ENCODE measurements around the gene CHEK2.
"Not testable (repeated sequence)": the region's sequence is repeated elsewhere in the genome, so short reads cannot be mapped to it uniquely, and the experiment has no call there.

Gene CHEK2

DNA sequence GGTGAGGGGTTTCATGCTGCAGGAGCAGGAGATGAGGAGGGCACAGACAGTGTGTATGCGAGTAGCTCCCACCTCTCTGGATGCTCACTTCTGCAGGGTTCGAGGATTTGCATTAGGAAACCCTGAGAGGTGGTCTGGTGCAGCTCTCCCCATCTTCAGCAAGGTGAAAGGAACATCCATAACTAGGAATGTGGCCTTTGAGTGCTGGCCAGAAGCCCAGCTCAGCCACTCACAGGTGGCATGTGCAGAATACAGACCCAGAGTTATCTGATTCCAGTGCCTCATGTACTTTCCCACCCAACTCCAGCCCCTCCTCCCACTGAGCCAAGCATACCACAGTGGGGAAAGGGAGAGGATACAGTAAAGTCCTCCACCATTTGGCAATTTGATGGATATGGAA is 51.8 kb downstream of the CHEK2 start:
- DNase-seq (ENCODE audit: low read depth in 2 of 2): not testable (repeated sequence)

DNA sequence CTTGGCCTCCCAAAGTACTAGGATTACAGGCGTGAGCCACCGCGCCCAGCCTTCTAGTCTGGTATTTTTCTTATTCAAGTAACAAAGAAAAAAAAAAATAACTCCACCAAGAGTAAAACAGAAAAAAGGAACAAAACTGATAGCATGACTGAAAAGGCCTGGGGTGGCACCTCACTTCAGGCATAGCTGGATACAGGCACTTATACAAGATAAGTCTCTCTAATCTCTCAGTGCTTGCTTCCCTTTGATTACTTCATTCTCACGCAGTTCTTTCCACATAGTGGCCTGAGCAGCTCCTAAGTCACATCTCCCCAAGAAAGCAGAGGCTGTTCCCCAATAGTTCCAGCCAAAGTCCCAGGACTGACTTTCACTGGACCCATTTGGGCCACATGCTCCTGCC is 58.7 kb downstream of the CHEK2 start:
- not testable (repeated sequence) for DNase-seq (ENCODE audit: low read depth in 2 of 2)

DNA sequence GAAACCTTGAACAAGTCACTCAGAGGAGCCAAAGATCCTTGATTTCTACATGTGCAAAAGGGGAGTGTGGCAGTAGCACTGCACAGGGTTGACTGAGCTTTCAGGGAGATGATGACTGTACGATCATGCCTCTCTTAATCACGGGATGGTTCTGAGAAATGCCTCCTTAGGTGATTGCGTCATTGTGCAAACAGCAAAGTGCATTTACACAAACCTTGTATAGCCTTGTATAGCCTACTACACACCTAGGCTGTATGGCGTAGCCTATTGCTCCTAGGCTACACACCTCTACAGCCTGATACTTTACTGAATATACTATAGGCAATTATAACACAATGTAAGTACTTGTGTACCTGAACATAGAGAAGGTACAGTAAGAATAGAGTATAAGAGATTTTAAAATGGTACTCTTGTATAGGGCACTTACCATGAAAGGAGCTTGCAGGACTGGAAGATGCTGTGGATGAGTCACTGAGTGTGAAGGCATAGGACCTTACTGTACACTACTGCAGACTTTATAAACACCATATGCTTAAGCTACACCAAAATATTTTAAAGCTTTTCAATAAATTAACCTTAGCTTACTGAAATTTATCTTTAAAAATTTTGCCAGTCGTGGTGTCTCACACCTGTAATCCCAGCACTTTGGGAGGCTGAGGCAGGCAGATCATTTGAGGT is 60.7 kb downstream of the CHEK2 start:
- not testable (repeated sequence) for DNase-seq (ENCODE audit: low read depth in 2 of 2)

DNA sequence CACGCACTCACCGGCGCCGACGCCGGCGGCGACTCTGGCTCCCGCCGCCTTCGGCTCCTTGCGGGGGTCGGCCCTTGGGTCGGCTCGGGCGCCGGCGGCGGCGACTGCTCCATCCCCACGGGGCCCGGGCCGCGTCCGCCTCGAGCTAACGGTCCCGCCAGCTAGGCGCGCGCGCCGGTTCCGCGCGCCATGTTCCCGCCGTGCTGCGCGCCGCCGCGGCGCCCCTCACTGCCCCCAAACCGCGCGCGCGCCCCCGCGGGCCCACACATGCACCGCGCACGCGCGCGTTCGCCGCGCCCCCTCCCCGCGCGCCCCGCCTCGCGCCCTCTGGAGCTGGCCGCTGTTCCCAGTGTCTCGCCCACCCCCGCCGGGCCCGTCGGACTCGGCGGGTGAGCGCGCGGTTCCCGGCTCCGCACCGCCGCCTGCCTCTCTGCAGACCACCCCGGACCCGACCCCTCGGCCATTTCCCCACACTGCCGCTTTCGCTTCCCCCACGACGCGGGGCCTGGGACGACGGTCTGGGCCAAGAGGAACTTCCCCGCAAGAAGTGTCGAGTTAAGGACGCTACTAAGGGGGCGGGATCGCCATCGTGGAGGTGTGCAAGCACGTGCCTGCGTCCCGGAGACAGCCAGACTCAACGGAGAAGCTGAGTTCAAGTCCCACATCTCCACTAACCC is 61.9 kb downstream of the CHEK2 start, which contains the start of gene TTC28:
TTC28 (minus strand) TSS at position 230 of the 677 bp plus-strand sequence; CDS start at position 113, 117 bp downstream.
- DNase-seq (ENCODE audit: low read depth in 2 of 2): not testable (repeated sequence)

DNA sequence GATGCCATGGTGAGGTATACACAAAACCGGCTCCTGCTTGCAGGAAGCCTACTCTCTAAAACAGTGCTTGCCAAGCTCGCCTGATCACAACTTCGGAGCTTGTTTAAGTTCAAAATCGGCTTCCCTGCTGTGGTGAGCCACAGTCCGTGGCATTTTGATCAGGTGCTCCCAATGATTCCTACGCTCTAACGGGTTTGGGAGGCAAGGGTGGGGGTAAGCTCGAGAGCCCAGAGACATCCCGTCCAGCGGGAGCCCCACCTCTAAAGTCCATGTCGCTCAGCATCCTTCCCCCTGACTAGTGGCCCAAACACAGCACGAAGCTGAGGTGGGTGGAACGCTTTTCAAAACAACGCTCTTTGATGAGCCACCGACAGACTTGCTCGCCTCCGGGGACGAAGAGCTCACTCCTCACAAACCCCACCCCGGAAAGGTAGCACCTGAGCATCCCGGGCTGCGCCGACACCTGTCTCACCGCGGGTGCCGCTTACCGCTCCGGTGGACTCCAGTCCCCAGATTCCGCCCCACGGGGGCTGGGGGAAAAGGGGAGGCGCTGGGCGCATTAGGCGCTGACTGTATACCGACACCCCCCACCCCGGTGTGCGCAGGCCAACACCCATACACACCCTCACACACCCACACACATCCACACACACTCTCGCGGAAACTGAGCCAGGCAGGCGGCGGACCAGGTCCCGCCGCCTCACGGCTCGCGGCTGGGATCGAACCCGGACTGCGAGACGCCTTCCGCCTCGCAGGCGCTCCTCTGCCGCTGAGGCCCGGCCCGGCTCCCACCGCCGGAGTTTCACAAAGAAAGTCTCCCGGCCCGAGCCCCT is 62.6 kb downstream of the CHEK2 start:
- DNase-seq (ENCODE audit: low read depth in 2 of 2): not testable (repeated sequence)

DNA sequence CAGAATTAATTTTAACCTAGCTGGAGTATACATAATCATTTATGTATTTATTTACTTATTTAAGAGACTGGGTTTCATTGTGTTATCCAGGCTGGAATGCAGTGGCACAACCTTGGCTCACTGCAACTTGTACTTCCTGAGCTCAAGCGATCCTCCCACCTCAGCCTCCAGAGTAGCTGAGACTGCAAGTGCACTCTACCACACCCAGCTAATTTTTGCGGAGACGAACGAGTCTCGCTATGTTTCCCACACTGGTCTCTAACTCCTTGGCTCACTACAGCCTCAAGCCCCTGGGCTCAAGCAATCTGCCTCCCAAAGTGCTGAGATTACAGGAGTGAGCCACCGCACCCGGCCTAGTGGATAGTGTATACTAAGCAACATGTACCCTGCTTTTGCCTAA is 63.5 kb downstream of the CHEK2 start:
- not testable (repeated sequence) for DNase-seq (ENCODE audit: low read depth in 2 of 2)

GRCh38 chr22:28674121-28674563 is 67.5 kb downstream of the CHEK2 start:
- no peak for DNase-seq (ENCODE audit: low read depth in 2 of 2)

GRCh38 chr22:28670756-28671155 is 70.9 kb downstream of the CHEK2 start:
- no peak for DNase-seq (ENCODE audit: low read depth in 2 of 2)

DNA sequence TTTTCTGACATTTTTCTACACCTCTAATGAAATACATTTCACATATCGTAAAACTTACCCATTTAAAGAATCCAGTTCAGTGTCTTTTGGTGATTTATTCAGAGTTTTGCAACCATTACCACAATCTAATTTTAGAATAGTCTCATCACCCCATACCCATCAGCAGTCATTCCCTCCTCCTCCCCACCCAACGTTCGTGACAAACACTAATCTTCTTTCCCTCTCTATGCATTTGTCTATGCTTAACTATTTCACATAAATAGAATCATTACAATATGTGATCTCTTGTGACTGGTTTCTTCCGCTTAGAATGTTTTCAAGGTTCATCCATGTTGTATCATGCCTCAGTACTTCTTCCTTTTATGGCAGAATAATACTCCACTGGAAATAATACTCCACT is 71.5 kb downstream of the CHEK2 start:
- no peak for DNase-seq (ENCODE audit: low read depth in 2 of 2)

DNA sequence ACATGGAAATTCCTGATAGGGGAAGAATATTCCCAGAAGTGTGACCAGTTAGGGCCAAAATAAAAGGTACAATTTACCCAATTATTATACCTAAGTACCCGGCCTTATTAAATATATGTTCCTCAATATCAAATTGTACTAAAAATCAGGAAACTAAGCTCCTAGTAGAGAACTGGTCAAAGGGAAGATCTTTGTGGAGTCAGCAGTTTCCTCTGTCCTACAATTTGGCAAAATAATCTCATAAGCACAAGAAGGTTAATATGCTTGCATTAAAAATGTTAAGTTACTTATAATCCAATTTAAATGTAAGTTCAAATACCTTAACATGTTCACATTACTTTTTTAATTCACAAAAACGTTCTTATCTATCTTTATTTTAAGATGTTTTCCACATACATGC is 72.2 kb downstream of the CHEK2 start:
- DNase-seq (ENCODE audit: low read depth in 2 of 2): no peak

- not testable (repeated sequence) for DNase-seq (ENCODE audit: low read depth in 2 of 2)
Measured at GRCh38 chr22:28663569-28663942, 78.1 kb downstream of the CHEK2 start.

DNA sequence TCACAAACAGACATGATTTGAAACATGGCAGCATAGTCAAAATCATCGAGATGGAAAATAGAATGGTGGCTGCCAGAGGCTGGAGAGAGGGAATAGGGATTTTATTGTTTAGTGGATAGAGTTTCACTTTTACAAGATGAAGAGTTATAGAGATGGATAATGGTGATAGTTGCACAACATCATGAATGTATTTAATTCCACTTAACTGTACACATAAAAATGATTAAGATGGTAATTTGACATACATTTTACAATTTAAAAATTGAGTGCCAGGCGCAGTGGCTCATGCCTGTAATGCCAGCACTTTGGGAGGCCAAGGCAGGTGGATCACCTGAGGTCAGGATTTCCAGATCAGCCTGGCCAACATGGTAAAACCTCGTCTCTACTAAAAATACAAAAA is 83.2 kb downstream of the CHEK2 start:
- no peak for DNase-seq (ENCODE audit: low read depth in 2 of 2)

- DNase-seq (ENCODE audit: low read depth in 2 of 2): no peak
Measured at GRCh38 chr22:28656181-28656580, 85.4 kb downstream of the CHEK2 start.

DNA sequence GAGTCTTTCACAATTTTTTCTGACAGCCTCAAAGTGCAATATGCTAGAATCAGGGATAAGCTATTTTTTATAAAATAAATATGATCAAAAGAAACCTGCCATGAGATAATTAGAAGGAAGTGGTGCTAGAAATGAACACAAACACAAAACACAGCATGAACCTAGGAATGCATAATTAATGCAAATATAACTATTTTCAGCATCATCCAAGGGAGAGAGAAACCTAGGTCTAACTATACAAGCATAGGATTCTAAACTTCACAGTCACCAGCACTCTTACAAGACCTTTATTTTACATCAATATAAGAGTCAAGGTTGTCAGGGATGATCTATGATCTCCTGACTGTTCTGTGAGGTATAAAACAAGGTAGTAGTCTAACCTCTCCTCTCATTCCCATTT is 91.2 kb downstream of the CHEK2 start:
- DNase-seq (ENCODE audit: low read depth in 2 of 2): no peak

GRCh38 chr22:28648792-28649191 is 92.8 kb downstream of the CHEK2 start:
- DNase-seq (ENCODE audit: low read depth in 2 of 2): no peak

DNA sequence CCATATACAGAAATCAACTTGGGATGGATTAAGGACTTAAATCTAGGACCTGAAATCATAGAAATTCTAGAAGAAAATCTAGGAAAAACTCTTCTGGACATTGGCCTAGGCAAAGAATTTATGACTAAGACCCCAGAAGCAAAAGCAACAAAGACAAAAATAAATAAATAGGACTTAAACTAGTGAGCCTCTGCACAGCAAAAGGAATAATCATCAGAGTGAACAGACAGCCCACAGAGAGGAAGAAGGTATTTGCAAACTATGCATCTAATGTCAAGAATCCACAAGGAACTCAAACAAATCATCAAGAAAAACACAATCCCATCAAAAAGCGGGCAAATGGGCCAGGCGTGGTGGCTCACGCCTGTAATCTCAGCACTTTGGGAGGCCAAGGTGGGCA is 94.4 kb downstream of the CHEK2 start:
- DNase-seq (ENCODE audit: low read depth in 2 of 2): no peak

DNA sequence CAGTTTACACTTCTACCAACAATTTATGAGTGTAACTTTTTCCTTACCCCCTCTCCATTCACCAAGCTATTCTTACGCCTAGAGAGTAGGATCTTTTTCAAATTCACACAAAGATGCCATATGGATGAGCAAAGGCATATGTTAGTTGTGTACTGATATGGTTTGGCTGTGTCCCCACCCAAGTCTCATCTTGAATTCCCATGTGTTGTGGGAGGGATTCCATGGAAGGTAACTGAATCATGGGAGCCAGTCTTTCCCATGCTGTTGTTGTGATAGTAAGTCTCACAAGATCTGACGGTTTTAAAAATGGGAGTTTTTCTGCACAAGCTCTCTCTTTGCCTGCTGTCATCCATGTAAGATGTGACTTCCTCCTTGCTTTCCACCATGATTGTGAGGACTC is 102.3 kb downstream of the CHEK2 start:
- DNase-seq (ENCODE audit: low read depth in 2 of 2): no peak

Data from stimulated activated CD8-positive, alpha-beta memory T cell treated with anti-CD3 and anti-CD28 coated beads, Interleukin-7, amount 100 ng/mL, for 1 hour (primary cell).